B cell (primary cell): Measurements from ENCODE around the gene ZDHHC4. TPM values are rescaled to one million over a fixed set of nuclear protein-coding genes. Genes with fewer than 3 reads are reported as not detected.

Experiments used
- ATAC-seq: fragments of 200-7000 bp; cut with Tn5 transposase; one replicate; pipeline ENCODE4 v1.10.0; 2021; ENCODE audit warnings: low read depth, mild to moderate bottlenecking, moderate number of reproducible peaks, moderate library complexity
- CTCF ChIA-PET: fragments of 350-600 bp; sonication (Branson Sonifier 250); formaldehyde crosslinking; loops from one replicate; lab custom pipeline; 2021; ENCODE audit warnings: antibody characterized with exemption, inconsistent platforms; lab: Charles Lee
- POLR2A ChIA-PET: fragments of 350-600 bp; sonication (Branson Sonifier 250); formaldehyde crosslinking; loops from one replicate; lab custom pipeline; 2021; ENCODE audit warnings: antibody characterized with exemption; lab: Charles Lee
- DNase-seq: peaks from one replicate; pipeline ENCODE4 v3.0.0; 2013
- H2AFZ ChIP-seq: 2 replicates; pipeline ENCODE4 v1.6.1; 2012; ENCODE audit warnings: mild to moderate bottlenecking, low read depth, low read length; ENCODE audit not compliant: insufficient read depth, poor library complexity, severe bottlenecking
- H3K27ac ChIP-seq, 2 donors: 1 replicate in 1 of 2; 2 replicates in 1 of 2; pipeline ENCODE4 v1.5.1; 2012 to 2013; ENCODE audit warnings: low read length in 2 of 2, mild to moderate bottlenecking in 2 of 2, moderate library complexity in 1 of 2
- H3K27me3 ChIP-seq, 4 experiments: fragments of 200-600 bp in 1 of 4; sonication (generic) in 1 of 4; replicated peaks in 1 of 4; 1 replicate in 2 of 4; 2 replicates in 2 of 4; pipeline versions ENCODE4 v1.6.1 to v1.7.0; 2013 to 2016; ENCODE audit warnings: low read length in 3 of 4, mild to moderate bottlenecking in 2 of 4, mixed read lengths in 1 of 4, moderate library complexity in 1 of 4; ENCODE audit not compliant: insufficient read depth in 4 of 4, control insufficient read depth in 3 of 4; ENCODE audit errors: control extremely low read depth in 1 of 4
- H3K36me3 ChIP-seq, 2 experiments: replicated peaks in 1 of 2; 1 replicate in 1 of 2; 2 replicates in 1 of 2; pipeline versions ENCODE4 v1.6.1 to v1.7.1; 2013; ENCODE audit warnings: low read length in 1 of 2; ENCODE audit not compliant: insufficient read depth in 2 of 2, control insufficient read depth in 1 of 2; ENCODE audit errors: control extremely low read depth in 1 of 2, extremely low read depth in 1 of 2
- H3K4me1 ChIP-seq, 2 donors: fragments of 200-600 bp in 1 of 2; sonication (generic) in 1 of 2; 1 replicate in 1 of 2; 2 replicates in 1 of 2; pipeline versions ENCODE4 v1.5.1 to v1.6.1; 2013 to 2017; ENCODE audit warnings: low read length in 2 of 2; ENCODE audit not compliant: control insufficient read depth in 2 of 2, insufficient read depth in 2 of 2
- H3K4me2 ChIP-seq: replicated peaks from 2 replicates; pipeline ENCODE3; 2012; ENCODE audit warnings: mild to moderate bottlenecking, low read depth, low read length; ENCODE audit not compliant: poor library complexity, severe bottlenecking
- H3K4me3 ChIP-seq, 5 experiments: fragments of 200-600 bp in 1 of 5; sonication (generic) in 1 of 5; 1 replicate in 3 of 5; 2 replicates in 2 of 5; pipeline versions ENCODE4 v1.5.1 to v1.7.0; 2011 to 2016; ENCODE audit warnings: low read length in 4 of 5, mild to moderate bottlenecking in 4 of 5, low read depth in 2 of 5, control low read depth in 1 of 5, moderate library complexity in 1 of 5; ENCODE audit not compliant: insufficient read depth in 1 of 5; ENCODE audit errors: control extremely low read depth in 1 of 5, extremely low read depth in 1 of 5
- H3K79me2 ChIP-seq: fragments of 200-600 bp; sonication (generic); one replicate; pipeline ENCODE4 v1.6.0; 2016; ENCODE audit warnings: low read length; ENCODE audit not compliant: control insufficient read depth, insufficient read depth
- H3K9ac ChIP-seq: fragments of 200-600 bp; sonication (generic); 2 replicates; pipeline ENCODE4 v1.6.1; 2017; ENCODE audit warnings: mild to moderate bottlenecking, low read length, moderate library complexity
- H3K9me3 ChIP-seq, 3 donors: one replicate each; pipeline versions ENCODE4 v1.6.1 to v1.7.1; 2013; ENCODE audit warnings: low read length in 2 of 3; ENCODE audit not compliant: control insufficient read depth in 2 of 3, insufficient read depth in 1 of 3; ENCODE audit errors: control extremely low read depth in 1 of 3
- H4K20me1 ChIP-seq: 2 replicates; pipeline ENCODE4 v1.6.0; 2012; ENCODE audit warnings: mild to moderate bottlenecking, low read length; ENCODE audit not compliant: insufficient read depth, control insufficient read depth, poor library complexity, severe bottlenecking
- H3K27ac Mint-ChIP-seq: one replicate; pipeline ENCODE4 v1.8.0; 2021; ENCODE audit warnings: mixed read lengths
- H3K27me3 Mint-ChIP-seq: one replicate; pipeline ENCODE4 v1.8.0; 2021; ENCODE audit warnings: mixed read lengths
- H3K4me1 Mint-ChIP-seq: one replicate; pipeline ENCODE4 v1.8.0; 2021; ENCODE audit warnings: mixed read lengths
- H3K4me3 Mint-ChIP-seq: one replicate; pipeline ENCODE4 v1.8.0; 2021; ENCODE audit warnings: mixed read lengths
- H3K9me3 Mint-ChIP-seq: one replicate; pipeline ENCODE4 v1.8.0; 2022; ENCODE audit warnings: mixed read lengths; ENCODE audit not compliant: insufficient read depth
- CTCF ChIP-seq: fragments of 200-600 bp; IDR thresholded peaks from one replicate; pipeline ENCODE4 v1.8.0; 2022; ENCODE audit warnings: antibody characterized with exemption, mild to moderate bottlenecking
- EZH2 ChIP-seq: IDR thresholded peaks from 2 replicates; pipeline ENCODE4 v1.6.1; 2012; ENCODE audit warnings: borderline replicate concordance, low read depth, mild to moderate bottlenecking, moderate library complexity, low read length; ENCODE audit not compliant: insufficient read depth, poor library complexity, severe bottlenecking
- WGBS: methylation state at CpG from one replicate; pipeline ENCODE4 v1.1.5; 2013; ENCODE audit warnings: missing lambda C conversion rate; ENCODE audit not compliant: insufficient coverage; 5-methylcytosine and 5-hydroxymethylcytosine counted together
- intact Hi-C: fragments of 100-400 bp; cut with micrococcal nuclease; formaldehyde crosslinking; loops from one replicate; pipeline ENCODE4 v1.10.0; 2022
- polyA plus RNA-seq: library from polyadenylated mRNA; depleted of rRNA; stranded (reverse); fragments of >200 nt; gene quantifications from 2 replicates; pipeline ENCODE4 v1.2.3, GENCODE V29; 2012
- total RNA-seq, 2 donors: library from RNA; stranded (reverse); fragments of 120-200 nt in 1 of 2; gene quantifications; 1 replicate in 1 of 2; 2 replicates in 1 of 2; pipeline versions ENCODE4 v1.2.3 to v1.2.4, GENCODE V29; 2013 to 2022

Gene ZDHHC4
- total and polyA plus RNA-seq, 2 donors (not counting 1 experiment from before 2014, with no cell fraction given), result 38.5 to 42.0 TPM

- Histone ChIP-seq H4K20me1 (peaks cover 39% of the 10 kb centered on the region), H2AFZ (peak within 1 kb of the TSS; percentile 82), H3K27ac (peak within 1 kb of the TSS; percentile 70 to 96), H3K9me3 (peaks cover 0 to 19% (median 0%) of the 10 kb centered on the region in 3 donors), H3K4me2 (peak within 1 kb of the TSS; percentile 98), H3K36me3 (peaks cover 0 to 30% of the 10 kb centered on the region in 2 experiments), H3K4me1 (peaks cover 20 to 25% of the 10 kb centered on the region in 2 donors), H3K9ac (peak within 1 kb of the TSS; percentile 81), H3K27me3 (no peaks in the 10 kb centered on the region), H3K4me3 (peak within 1 kb of the TSS in 4 of 5 experiments; percentile 57 to 69 (median 63)), H3K79me2 (peaks cover 34% of the 10 kb centered on the region)
- CTCF ChIA-PET, result interaction anchor here (1.0 kb wide), 1 partner anchor 47 kb away, joined by 5 read pairs; the partner anchor contains the start of gene INTS15
- POLR2A ChIA-PET, result interaction anchor here (0.6 to 1.0 kb wide), 3 partner anchors 46 to 264 kb away, joined by 3 to 9 read pairs (median 4); no protein-coding TSS in a partner anchor
- WGBS, result 2% methylated on average over 104 of the region's 104 CpGs
- DNase-seq (peak; percentile 88), ATAC-seq (peak; percentile 64)
- intact Hi-C loops, result loop anchor here (1.0 to 5.0 kb wide), 4 partner anchors 48 to 92 kb away; partner anchors contain the start of genes ZDHHC4 and ZNF12
- no peaks in the 10 kb centered on the region for H3K27me3 Mint-ChIP-seq
- H3K27ac Mint-ChIP-seq, result peak within 1 kb of the TSS; percentile 89
- peaks cover 35% of the 10 kb centered on the region for H3K4me1 Mint-ChIP-seq
- no peak for TF ChIP-seq EZH2
- TF ChIP-seq CTCF, result no peak
- peak within 1 kb of the TSS; percentile 86 for H3K4me3 Mint-ChIP-seq
- H3K9me3 Mint-ChIP-seq, result no peaks in the 10 kb centered on the region
Observed at GRCh38 chr7:6636741-6637543, 59.7 kb downstream of the ZDHHC4 start, which contains the start of gene ZNF316. ZNF316 (plus strand) TSS chr7:6637318; CDS start chr7:6642410, 5,092 bp downstream.
